HepG2 (cell line): ENCODE measurements around the gene ARG2. TPM values are rescaled to one million over a fixed set of nuclear protein-coding genes. Genes with fewer than 3 reads are reported as not detected.

Source experiments
- ATAC-seq: fragments of 200-7000 bp; cut with Tn5 transposase; 3 replicates; pipeline ENCODE4 v1.9.1; 2020; ENCODE audit warnings: mild to moderate bottlenecking, moderate library complexity
- BruUV-seq: library from RNA; stranded (reverse); fragments of 400-500 nt; replicated peaks from 2 replicates; lab custom pipeline; 2021; lab: Mats Ljungman, UMichigan
- CTCF ChIA-PET: fragments of 300-600 bp; formaldehyde crosslinking; extraction: SDS; loops from one replicate; lab custom pipeline; 2021; ENCODE audit warnings: low total read pairs, inconsistent platforms, low intra/inter-chr PET ratio; lab: Yijun Ruan, JAX
- POLR2A ChIA-PET: fragments of 350-600 bp; sonication (Branson Sonifier 250); formaldehyde crosslinking; loops from one replicate; lab custom pipeline; 2020; ENCODE audit warnings: antibody characterized with exemption, inconsistent platforms; lab: Yijun Ruan, JAX
- DNase-seq: peaks from one replicate; pipeline ENCODE4 v3.0.0-alpha.2; 2015; ENCODE audit warnings: low spot score
- FAIRE-seq: peaks from 3 replicates; lab custom pipeline; 2011; peaks lifted over from hg19 to GRCh38; lab: Jason Lieb, UNC
- H2AFZ ChIP-seq: one replicate; pipeline ENCODE4 v1.6.1; 2011; ENCODE audit warnings: low read length, inconsistent platforms
- H3K27ac ChIP-seq: fragments of 300-600 bp; 3 replicates; pipeline ENCODE4 v1.8.0; 2011; ENCODE audit warnings: mixed run types, mild to moderate bottlenecking, mixed read lengths, low read length, inconsistent platforms; ENCODE audit not compliant: insufficient read depth; ENCODE audit errors: extremely low read length
- H3K27me3 ChIP-seq, 2 experiments: fragments of 200-600 bp in 1 of 2; 2 replicates in 1 of 2; 3 replicates in 1 of 2; pipeline versions ENCODE4 v1.6.0 to v1.8.0; 2011; ENCODE audit warnings: low read length in 2 of 2, mild to moderate bottlenecking in 2 of 2, moderate library complexity in 2 of 2, inconsistent platforms in 1 of 2; ENCODE audit not compliant: insufficient read depth in 2 of 2, control insufficient read depth in 1 of 2
- H3K36me3 ChIP-seq, 2 experiments: fragments of 200-600 bp in 1 of 2; replicated peaks in 1 of 2; 2 replicates in 1 of 2; 3 replicates in 1 of 2; pipeline versions ENCODE4 v1.5.1 to v1.8.0; 2011; ENCODE audit warnings: low read length in 2 of 2, inconsistent platforms in 1 of 2; ENCODE audit not compliant: insufficient read depth in 2 of 2, control insufficient read depth in 1 of 2
- H3K4me1 ChIP-seq: 2 replicates; pipeline ENCODE4 v1.5.1; 2012; ENCODE audit warnings: low read length, inconsistent platforms; ENCODE audit not compliant: insufficient read depth
- H3K4me2 ChIP-seq: 2 replicates; pipeline ENCODE4 v1.6.0; 2011; ENCODE audit warnings: low read depth, low read length, inconsistent platforms
- H3K4me3 ChIP-seq, 3 experiments: fragments of 200-600 bp in 1 of 3; sonication (generic), shearing (Covaris generic) in 1 of 3; replicated peaks in 1 of 3; 2 replicates each; pipeline ENCODE4 v1.5.1; 2011 to 2016; ENCODE audit warnings: low read length in 3 of 3, inconsistent platforms in 2 of 3, low read depth in 2 of 3, mild to moderate bottlenecking in 2 of 3, control low read depth in 1 of 3, mixed read lengths in 1 of 3; ENCODE audit not compliant: insufficient read depth in 1 of 3
- H3K79me2 ChIP-seq: one replicate; pipeline ENCODE4 v1.6.1; 2011; ENCODE audit warnings: low read length, inconsistent platforms; ENCODE audit not compliant: insufficient read depth
- H3K9ac ChIP-seq: 2 replicates; pipeline ENCODE4 v1.6.0; 2011; ENCODE audit warnings: mild to moderate bottlenecking, low read depth, low read length, inconsistent platforms; ENCODE audit not compliant: insufficient read depth
- H3K9me3 ChIP-seq: 2 replicates; pipeline ENCODE4 v1.5.1; 2012; ENCODE audit warnings: mild to moderate bottlenecking, low read length
- H4K20me1 ChIP-seq: 2 replicates; pipeline ENCODE4 v1.6.0; 2011; ENCODE audit warnings: inconsistent platforms, mild to moderate bottlenecking, low read length, moderate library complexity; ENCODE audit not compliant: insufficient read depth
- CENPT ChIP-seq: sonication (generic); formaldehyde crosslinking; IDR thresholded peaks from 2 replicates; pipeline ENCODE4 v1.8.0; 2022; ENCODE audit warnings: low read depth, mild to moderate bottlenecking, moderate library complexity, missing genetic modification reagents
- E2F2 ChIP-seq: sonication (generic); formaldehyde crosslinking; IDR thresholded peaks from 2 replicates; pipeline ENCODE4 v1.4.0; 2020; ENCODE audit warnings: missing genetic modification reagents, borderline replicate concordance
- MXD1 ChIP-seq: sonication (generic); formaldehyde crosslinking; IDR thresholded peaks from 2 replicates; pipeline ENCODE4 v1.4.0; 2020; ENCODE audit warnings: mild to moderate bottlenecking, missing genetic modification reagents
- NFYB ChIP-seq: sonication (generic); formaldehyde crosslinking; IDR thresholded peaks from 2 replicates; pipeline ENCODE4 v1.4.0; 2020; ENCODE audit warnings: missing genetic modification reagents
- SP5 ChIP-seq: IDR thresholded peaks from 2 replicates; pipeline ENCODE4 v1.6.1; 2016; ENCODE audit warnings: low read depth, borderline replicate concordance
- TARDBP ChIP-seq: sonication (generic); formaldehyde crosslinking; IDR thresholded peaks from 2 replicates; pipeline ENCODE4 v1.8.0; 2022; ENCODE audit warnings: mild to moderate bottlenecking, missing genetic modification reagents
- TEAD3 ChIP-seq: optimal IDR thresholded peaks from 2 replicates; pipeline ENCODE3; 2016; ENCODE audit warnings: borderline replicate concordance
- ZEB1 ChIP-seq: IDR thresholded peaks from 2 replicates; pipeline ENCODE4 v1.6.1; 2012; ENCODE audit warnings: mild to moderate bottlenecking, low read depth, inconsistent platforms; ENCODE audit not compliant: insufficient replicate concordance
- ZSCAN20 ChIP-seq: sonication (generic); formaldehyde crosslinking; IDR thresholded peaks from 2 replicates; pipeline ENCODE4 v1.4.0; 2020; ENCODE audit warnings: missing genetic modification reagents, mild to moderate bottlenecking, borderline replicate concordance
- WGBS: methylation state at CpG from one replicate; pipeline ENCODE4 v1.1.6; 2017; ENCODE audit warnings: low lambda C conversion rate; 5-methylcytosine and 5-hydroxymethylcytosine counted together
- in situ Hi-C: cut with HindIII; loops from 2 replicates; pipeline ENCODE4 v1.10.0; 2017; ENCODE audit warnings: low pct_unique_long_range_greater_than_20kb; ENCODE audit not compliant: extremely low pct_ligation_motif_present
- intact Hi-C: fragments of 100-400 bp; cut with micrococcal nuclease; formaldehyde crosslinking; loops from one replicate; pipeline ENCODE4 v1.10.0; 2022; ENCODE audit not compliant: unreplicated experiment
- polyA plus RNA-seq, 8 experiments: library from polyadenylated mRNA; depleted of rRNA in 3 of 8; stranded (reverse) in 7 of 8; unstranded in 1 of 8; fragments of >200 nt; fragmentation: Illumina TruSeq in 4 of 8; extraction: Trizol in 4 of 8; gene quantifications; 2 replicates each; pipeline versions ENCODE4 v1.2.1 to v1.2.3, GENCODE V29; 2011 to 2016; ENCODE audit warnings: low read depth in 4 of 8, missing spikeins in 1 of 8, mixed read lengths in 1 of 8; ENCODE audit not compliant: insufficient read depth in 1 of 8
- total RNA-seq, 5 experiments: library from RNA; depleted of rRNA; stranded (reverse); fragments of >200 nt; fragmentation: Illumina TruSeq; extraction: Trizol; gene quantifications; 2 replicates each; pipeline ENCODE4 v1.2.3, GENCODE V29; 2016; ENCODE audit warnings: low read depth in 1 of 5
- TF ChIP-seq, protein P1 (sequence below): sonication (generic); formaldehyde crosslinking; IDR thresholded peaks from 2 replicates; pipeline ENCODE4 v1.5.0; 2020; ENCODE audit warnings: missing genetic modification reagents

Gene ARG2
- total and polyA plus RNA-seq, 2 of the 13 experiments (the other 11 are each of a cell fraction or from before 2014, with no cell fraction given), result 37.5 to 73.6 TPM

GRCh38 chr14:67650694-67651093 lies 31.0 kb downstream of the ARG2 start:
- Histone ChIP-seq H3K27ac (no peak overlapping the region), H3K4me1 (no peaks in the 10 kb centered on the region), H3K79me2 (no peaks in the 10 kb centered on the region), H3K9me3 (no peaks in the 10 kb centered on the region), H3K36me3 (peaks cover 34 to 89% of the 10 kb centered on the region in 2 experiments), H3K27me3 (no peaks in the 10 kb centered on the region), H3K4me2 (no peak overlapping the region), H4K20me1 (no peaks in the 10 kb centered on the region)
- no peak for DNase-seq
- in situ Hi-C loops, result no loop called here
- no peak for ATAC-seq
- WGBS, result 94% methylated on average over 2 of the region's 2 CpGs
- no peak for FAIRE-seq
- intact Hi-C loops, result loop anchor here (5.0 kb wide), 1 partner anchor 68 kb away; no protein-coding TSS in a partner anchor
- no peak for TF ChIP-seq TEAD3 (CRISPR knock-in tag)
- TF ChIP-seq CENPT (CRISPR knock-in tag), result no peak
- TF ChIP-seq NFYB (CRISPR knock-in tag), result no peak
- TF ChIP-seq MXD1 (CRISPR knock-in tag), result no peak
- no peak for TF ChIP-seq ZSCAN20 (CRISPR knock-in tag)
- TF ChIP-seq ZEB1, result no peak
- no peak for TF ChIP-seq TARDBP
- TF ChIP-seq SP5, result no peak
- TF ChIP-seq, all 625 proteins: peak for 0
- CTCF ChIA-PET, result no interaction called here
- Histone ChIP-seq H3K9ac (no peak overlapping the region), H3K4me3 (no peak overlapping the region), H2AFZ (no peak overlapping the region)
- POLR2A ChIA-PET, result no interaction called here
- TSS peak; percentile 20 for BruUV-seq

- Histone ChIP-seq H3K9ac (no peak overlapping the region), H3K27me3 (no peaks in the 10 kb centered on the region), H3K27ac (no peak overlapping the region), H3K4me1 (no peaks in the 10 kb centered on the region), H3K36me3 (peaks cover 34 to 87% of the 10 kb centered on the region in 2 experiments), H3K9me3 (no peaks in the 10 kb centered on the region), H3K79me2 (no peaks in the 10 kb centered on the region)
- POLR2A ChIA-PET, result no interaction called here
- DNase-seq, result no peak
- TF ChIP-seq, protein P1, sequence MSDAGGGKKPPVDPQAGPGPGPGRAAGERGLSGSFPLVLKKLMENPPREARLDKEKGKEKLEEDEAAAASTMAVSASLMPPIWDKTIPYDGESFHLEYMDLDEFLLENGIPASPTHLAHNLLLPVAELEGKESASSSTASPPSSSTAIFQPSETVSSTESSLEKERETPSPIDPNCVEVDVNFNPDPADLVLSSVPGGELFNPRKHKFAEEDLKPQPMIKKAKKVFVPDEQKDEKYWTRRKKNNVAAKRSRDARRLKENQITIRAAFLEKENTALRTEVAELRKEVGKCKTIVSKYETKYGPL (CRISPR knock-in tag), result no peak
- TF ChIP-seq E2F2 (CRISPR knock-in tag), result no peak
- TF ChIP-seq, all 625 proteins: peak for 0
- Histone ChIP-seq H2AFZ (no peak overlapping the region), H3K4me2 (no peak overlapping the region), H4K20me1 (no peaks in the 10 kb centered on the region), H3K4me3 (no peak overlapping the region)
- CTCF ChIA-PET, result no interaction called here
- 93% methylated on average over 1 of the region's 1 CpG for WGBS
- intact Hi-C loops, result loop anchor here (5.0 kb wide), 1 partner anchor 70 kb away; no protein-coding TSS in a partner anchor
- BruUV-seq, result no TSS peak
- in situ Hi-C loops, result no loop called here
- no peak for FAIRE-seq
- ATAC-seq, result no peak
Measured at GRCh38 chr14:67652189-67652588, 32.5 kb downstream of the ARG2 start.
